BJ (cell line): Measurements from ENCODE around the gene PPP4R4. TPM values are rescaled to one million over a fixed set of nuclear protein-coding genes. Genes with fewer than 3 reads are reported as not detected.
"Not testable (repeated sequence)": the region's sequence is repeated elsewhere in the genome, so short reads cannot be mapped to it uniquely, and the experiment has no call there.

Experiments used
- CTCF ChIA-PET: fragments of 350-600 bp; formaldehyde crosslinking; extraction: SDS; loops from one replicate; lab custom pipeline; 2021; ENCODE audit warnings: antibody characterized with exemption, inconsistent platforms; lab: Yijun Ruan, JAX
- POLR2A ChIA-PET: fragments of 300-600 bp; sonication (Branson Sonifier 250); formaldehyde crosslinking; extraction: SDS; loops from one replicate; lab custom pipeline; 2021; ENCODE audit warnings: antibody characterized with exemption; lab: Charles Lee
- DNase-seq: peaks from one replicate; pipeline ENCODE4 v3.0.0-alpha.2; 2011; ENCODE audit warnings: low read depth
- H3K27me3 ChIP-seq: 2 replicates; pipeline ENCODE4 v1.6.0; 2011; ENCODE audit warnings: low read length; ENCODE audit not compliant: control insufficient read depth, insufficient read depth
- H3K36me3 ChIP-seq: 2 replicates; pipeline ENCODE4 v1.5.1; 2011; ENCODE audit warnings: low read length; ENCODE audit not compliant: control insufficient read depth, insufficient read depth
- H3K4me3 ChIP-seq: 2 replicates; pipeline ENCODE4 v1.5.1; 2011; ENCODE audit warnings: low read depth, mild to moderate bottlenecking, control low read depth, low read length
- CTCF ChIP-seq: IDR thresholded peaks from 2 replicates; pipeline ENCODE4 v1.5.1; 2011; ENCODE audit warnings: low read depth, mild to moderate bottlenecking, control low read depth, inconsistent platforms, low read length, moderate library complexity; ENCODE audit not compliant: insufficient read depth
- polyA plus RNA-seq: library from polyadenylated mRNA; depleted of rRNA; stranded (reverse); fragments of >200 nt; gene quantifications from 2 replicates; pipeline ENCODE4 v1.2.3, GENCODE V29; 2011

The PPP4R4 gene
- polyA plus RNA-seq, 1 experiment = 0.37 TPM

GRCh38 chr14:94293578-94293924 is 119.4 kb downstream of the PPP4R4 start:
- CTCF ChIA-PET = no interaction called here
- POLR2A ChIA-PET = no interaction called here
- DNase-seq = no peak

GRCh38 chr14:94295360-94296180 is 121.4 kb downstream of the PPP4R4 start:
- DNase-seq = no peak
- Histone ChIP-seq H3K36me3 (no peaks in the 10 kb centered on the region), H3K27me3 (no peaks in the 10 kb centered on the region), H3K4me3 (no peak overlapping the region)
- no peak for TF ChIP-seq CTCF
- ChIA-PET CTCF (no interaction called here), POLR2A (no interaction called here)

More at GRCh38 chr14:94293578-94293924, 119.4 kb downstream of the PPP4R4 start:
- TF ChIP-seq CTCF = no peak
- Histone ChIP-seq H3K36me3 (no peaks in the 10 kb centered on the region), H3K4me3 (no peak overlapping the region), H3K27me3 (no peaks in the 10 kb centered on the region)

- CTCF ChIA-PET, H3K4me3 ChIP-seq, H3K27me3 ChIP-seq, POLR2A ChIA-PET, DNase-seq, H3K36me3 ChIP-seq: not testable (repeated sequence)
These were observed 122.0 kb downstream of the PPP4R4 start for GRCh38 chr14:94296181-94296545.

GRCh38 chr14:94298130-94298529 is 124.0 kb downstream of the PPP4R4 start:
- no peaks in the 10 kb centered on the region for H3K27me3 ChIP-seq
- POLR2A ChIA-PET = no interaction called here
- no peak for TF ChIP-seq CTCF
- no peak for DNase-seq
- no peak overlapping the region for H3K4me3 ChIP-seq
- H3K36me3 ChIP-seq = no peaks in the 10 kb centered on the region
- CTCF ChIA-PET = no interaction called here

- TF ChIP-seq CTCF = no peak
- ChIA-PET CTCF (no interaction called here), POLR2A (no interaction called here)
- no peaks in the 10 kb centered on the region for H3K36me3 ChIP-seq
- no peaks in the 10 kb centered on the region for H3K27me3 ChIP-seq
- H3K4me3 ChIP-seq = no peak overlapping the region
- DNase-seq = no peak
These were observed 129.0 kb downstream of the PPP4R4 start for GRCh38 chr14:94303111-94303510.

- no peak for TF ChIP-seq CTCF
- Histone ChIP-seq H3K36me3 (no peaks in the 10 kb centered on the region), H3K27me3 (no peaks in the 10 kb centered on the region), H3K4me3 (no peak overlapping the region)
- DNase-seq = no peak
- CTCF ChIA-PET = no interaction called here
- POLR2A ChIA-PET = no interaction called here
These were observed 130.1 kb downstream of the PPP4R4 start for GRCh38 chr14:94304243-94304642.
